Activated B cell treated with CpG ODN at 0.5 μM for 24 hours (primary cell): Measurements from ENCODE around the gene HIVEP1. TPM values are rescaled to one million over a fixed set of nuclear protein-coding genes. Genes with fewer than 3 reads are reported as not detected.
"Not testable (repeated sequence)": the region's sequence is repeated elsewhere in the genome, so short reads cannot be mapped to it uniquely, and the experiment has no call there.

Experiments used
- ATAC-seq: fragments of 200-7000 bp; cut with Tn5 transposase; one replicate; pipeline ENCODE4 v1.10.0; 2021; ENCODE audit warnings: low read depth, mild to moderate bottlenecking, moderate library complexity
- CTCF ChIA-PET: fragments of 350-600 bp; sonication (Branson Sonifier 250); formaldehyde crosslinking; loops from one replicate; lab custom pipeline; 2021; ENCODE audit warnings: antibody characterized with exemption; lab: Charles Lee
- POLR2A ChIA-PET: fragments of 350-600 bp; sonication (Branson Sonifier 250); formaldehyde crosslinking; loops from one replicate; lab custom pipeline; 2021; ENCODE audit warnings: antibody characterized with exemption; lab: Charles Lee
- DNase-seq: peaks from one replicate; pipeline ENCODE4 v3.0.0; 2022
- H3K27ac Mint-ChIP-seq: one replicate; pipeline ENCODE4 v1.8.0; 2020; ENCODE audit warnings: mixed read lengths
- H3K27me3 Mint-ChIP-seq: one replicate; pipeline ENCODE4 v1.8.0; 2021; ENCODE audit warnings: mixed read lengths
- H3K36me3 Mint-ChIP-seq: one replicate; pipeline ENCODE4 v1.8.0; 2021; ENCODE audit warnings: low read depth, mixed read lengths
- H3K4me1 Mint-ChIP-seq: one replicate; pipeline ENCODE4 v1.8.0; 2021; ENCODE audit warnings: mixed read lengths
- H3K4me3 Mint-ChIP-seq: one replicate; pipeline ENCODE4 v1.8.0; 2020; ENCODE audit warnings: mild to moderate bottlenecking, mixed read lengths
- H3K9me3 Mint-ChIP-seq: one replicate; pipeline ENCODE4 v1.8.0; 2020; ENCODE audit warnings: mixed read lengths
- CTCF ChIP-seq: fragments of 200-600 bp; IDR thresholded peaks from one replicate; pipeline ENCODE4 v1.8.0; 2022; ENCODE audit warnings: antibody characterized with exemption, mild to moderate bottlenecking
- intact Hi-C: fragments of 100-400 bp; cut with micrococcal nuclease; formaldehyde crosslinking; loops from one replicate; pipeline ENCODE4 v1.15.1; 2024
- total RNA-seq: library from RNA; stranded (reverse); gene quantifications from 2 replicates; pipeline ENCODE4 v1.2.3, GENCODE V29; 2022

The HIVEP1 gene
- total RNA-seq, 1 donor from 2014 or later, result 91.0 TPM

- Mint-ChIP-seq H3K4me3 (no peak overlapping the region), H3K4me1 (no peaks in the 10 kb centered on the region), H3K36me3 (peaks cover 2% of the 10 kb centered on the region), H3K27me3 (no peaks in the 10 kb centered on the region), H3K9me3 (peaks cover 4% of the 10 kb centered on the region), H3K27ac (no peak overlapping the region)
- ChIA-PET POLR2A (no interaction called here), CTCF (no interaction called here)
- TF ChIP-seq CTCF, result no peak
- intact Hi-C loops, result no loop called here
- ATAC-seq (no peak), DNase-seq (no peak)
Observed at GRCh38 chr6:12172572-12172971, 160.5 kb downstream of the HIVEP1 start.

- Mint-ChIP-seq H3K27me3 (no peaks in the 10 kb centered on the region), H3K9me3 (peaks cover 4% of the 10 kb centered on the region), H3K36me3 (peaks cover 2% of the 10 kb centered on the region), H3K4me1 (no peaks in the 10 kb centered on the region), H3K27ac (no peak overlapping the region), H3K4me3 (no peak overlapping the region)
- no peak for ATAC-seq
- POLR2A ChIA-PET, result no interaction called here
- DNase-seq, result no peak
- TF ChIP-seq CTCF, result no peak
- intact Hi-C loops, result no loop called here
- CTCF ChIA-PET, result no interaction called here
Observed at GRCh38 chr6:12173181-12173580, 161.1 kb downstream of the HIVEP1 start.

GRCh38 chr6:12173661-12174060 is 161.5 kb downstream of the HIVEP1 start:
- ATAC-seq (no peak), DNase-seq (no peak)
- H3K4me3 Mint-ChIP-seq, result no peak overlapping the region
- H3K4me1 Mint-ChIP-seq, result no peaks in the 10 kb centered on the region
- POLR2A ChIA-PET, result no interaction called here
- no peak overlapping the region for H3K27ac Mint-ChIP-seq
- H3K36me3 Mint-ChIP-seq, result peaks cover 2% of the 10 kb centered on the region
- intact Hi-C loops, result no loop called here
- CTCF ChIA-PET, result no interaction called here
- no peaks in the 10 kb centered on the region for H3K27me3 Mint-ChIP-seq
- peaks cover 4% of the 10 kb centered on the region for H3K9me3 Mint-ChIP-seq
- no peak for TF ChIP-seq CTCF

GRCh38 chr6:12174878-12175277 is 162.8 kb downstream of the HIVEP1 start:
- Mint-ChIP-seq H3K36me3 (peaks cover 2% of the 10 kb centered on the region), H3K4me1 (no peaks in the 10 kb centered on the region), H3K27me3 (no peaks in the 10 kb centered on the region), H3K9me3 (peaks cover 4% of the 10 kb centered on the region), H3K4me3 (no peak overlapping the region), H3K27ac (no peak overlapping the region)
- intact Hi-C loops, result no loop called here
- ChIA-PET CTCF (no interaction called here), POLR2A (no interaction called here)
- DNase-seq (no peak), ATAC-seq (no peak)
- no peak for TF ChIP-seq CTCF

- H3K36me3 Mint-ChIP-seq, result peaks cover 2% of the 10 kb centered on the region
- TF ChIP-seq CTCF, result no peak
- ChIA-PET CTCF (no interaction called here), POLR2A (no interaction called here)
- peaks cover 4% of the 10 kb centered on the region for H3K9me3 Mint-ChIP-seq
- no peak overlapping the region for H3K4me3 Mint-ChIP-seq
- ATAC-seq, result no peak
- intact Hi-C loops, result no loop called here
- H3K4me1 Mint-ChIP-seq, result no peaks in the 10 kb centered on the region
- H3K27me3 Mint-ChIP-seq, result no peaks in the 10 kb centered on the region
- H3K27ac Mint-ChIP-seq, result no peak overlapping the region
- no peak for DNase-seq
Observed at GRCh38 chr6:12175626-12176025, 163.5 kb downstream of the HIVEP1 start.

- DNase-seq, H3K9me3 Mint-ChIP-seq, intact Hi-C loops, H3K4me3 Mint-ChIP-seq, H3K4me1 Mint-ChIP-seq, CTCF ChIA-PET, H3K27me3 Mint-ChIP-seq, POLR2A ChIA-PET, ATAC-seq, H3K27ac Mint-ChIP-seq, H3K36me3 Mint-ChIP-seq: not testable (repeated sequence)
Observed at GRCh38 chr6:12176782-12177181, 164.7 kb downstream of the HIVEP1 start.
